GM10248 (cell line): ENCODE results near the gene UPK3A.

Experiments
- CTCF ChIA-PET: fragments of 300-600 bp; sonication (Branson Sonifier 250); formaldehyde crosslinking; extraction: SDS; loops from one replicate; lab custom pipeline; 2021; ENCODE audit warnings: antibody characterized with exemption; lab: Yijun Ruan, JAX
- POLR2A ChIA-PET: fragments of 350-650 bp; sonication (Branson Sonifier 250); formaldehyde crosslinking; extraction: SDS; loops from one replicate; lab custom pipeline; 2020; ENCODE audit warnings: antibody characterized with exemption; lab: Yijun Ruan, JAX
- DNase-seq: peaks from one replicate; pipeline ENCODE4 v3.0.0; 2012; ENCODE audit errors: extremely low spot score
- TF ChIP-seq, protein P1 (sequence below): IDR thresholded peaks from 2 replicates; pipeline ENCODE4 v1.5.1; 2012; ENCODE audit warnings: mild to moderate bottlenecking, low read depth; ENCODE audit errors: extremely low read depth, missing control alignments, control extremely low read depth

Gene UPK3A

GRCh38 chr22:45341498-45341897 is 56.7 kb downstream of the UPK3A start:
- ChIA-PET POLR2A (no interaction called here), CTCF (interaction anchor here (0.9 kb wide), 1 partner anchor 16 kb away, joined by 3 read pairs; no protein-coding TSS in a partner anchor)
- TF ChIP-seq, protein P1, sequence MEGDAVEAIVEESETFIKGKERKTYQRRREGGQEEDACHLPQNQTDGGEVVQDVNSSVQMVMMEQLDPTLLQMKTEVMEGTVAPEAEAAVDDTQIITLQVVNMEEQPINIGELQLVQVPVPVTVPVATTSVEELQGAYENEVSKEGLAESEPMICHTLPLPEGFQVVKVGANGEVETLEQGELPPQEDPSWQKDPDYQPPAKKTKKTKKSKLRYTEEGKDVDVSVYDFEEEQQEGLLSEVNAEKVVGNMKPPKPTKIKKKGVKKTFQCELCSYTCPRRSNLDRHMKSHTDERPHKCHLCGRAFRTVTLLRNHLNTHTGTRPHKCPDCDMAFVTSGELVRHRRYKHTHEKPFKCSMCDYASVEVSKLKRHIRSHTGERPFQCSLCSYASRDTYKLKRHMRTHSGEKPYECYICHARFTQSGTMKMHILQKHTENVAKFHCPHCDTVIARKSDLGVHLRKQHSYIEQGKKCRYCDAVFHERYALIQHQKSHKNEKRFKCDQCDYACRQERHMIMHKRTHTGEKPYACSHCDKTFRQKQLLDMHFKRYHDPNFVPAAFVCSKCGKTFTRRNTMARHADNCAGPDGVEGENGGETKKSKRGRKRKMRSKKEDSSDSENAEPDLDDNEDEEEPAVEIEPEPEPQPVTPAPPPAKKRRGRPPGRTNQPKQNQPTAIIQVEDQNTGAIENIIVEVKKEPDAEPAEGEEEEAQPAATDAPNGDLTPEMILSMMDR, result no peak
- no peak for DNase-seq

GRCh38 chr22:45343143-45343542 is 58.4 kb downstream of the UPK3A start:
- CTCF ChIA-PET, result interaction anchor here (0.9 to 1.5 kb wide), 2 partner anchors 9 to 60 kb away, joined by 3 to 4 read pairs; no protein-coding TSS in a partner anchor
- TF ChIP-seq, protein P1, result no peak
- POLR2A ChIA-PET, result no interaction called here
- DNase-seq, result no peak

GRCh38 chr22:45344334-45344733 is 59.6 kb downstream of the UPK3A start:
- ChIA-PET CTCF (interaction anchor here (1.5 kb wide), 1 partner anchor 58 kb away, joined by 3 read pairs; no protein-coding TSS in a partner anchor), POLR2A (no interaction called here)
- TF ChIP-seq, protein P1, result no peak
- DNase-seq, result peak; percentile 15
